CD4-positive, alpha-beta memory T cell (primary cell): ENCODE measurements around the gene RIN3. TPM values are rescaled to one million over a fixed set of nuclear protein-coding genes. Genes with fewer than 3 reads are reported as not detected.

Experiments used
- CTCF ChIA-PET: fragments of 350-600 bp; sonication (Branson Sonifier 250); formaldehyde crosslinking; loops from one replicate; lab custom pipeline; 2021; ENCODE audit warnings: inconsistent platforms; ENCODE audit not compliant: partially characterized antibody; lab: Charles Lee
- POLR2A ChIA-PET: fragments of 350-600 bp; sonication (Branson Sonifier 250); formaldehyde crosslinking; loops from one replicate; lab custom pipeline; 2021; ENCODE audit not compliant: partially characterized antibody; lab: Charles Lee
- DNase-seq, 5 donors: peaks; one replicate each; pipeline versions ENCODE4 v3.0.0 to v3.0.0-alpha.2; 2020 to 2022; ENCODE audit warnings: mixed read lengths in 1 of 5
- H3K27ac ChIP-seq: one replicate; pipeline ENCODE4 v1.7.0; 2013; ENCODE audit warnings: low read depth, low read length
- H3K27me3 ChIP-seq: 2 replicates; pipeline ENCODE4 v1.7.0; 2013; ENCODE audit warnings: mild to moderate bottlenecking, low read length, moderate library complexity; ENCODE audit not compliant: insufficient read depth
- H3K36me3 ChIP-seq: 2 replicates; pipeline ENCODE4 v1.7.0; 2013; ENCODE audit warnings: mild to moderate bottlenecking, low read length, moderate library complexity; ENCODE audit not compliant: insufficient read depth
- H3K4me1 ChIP-seq: 2 replicates; pipeline ENCODE4 v1.7.0; 2013; ENCODE audit warnings: mild to moderate bottlenecking, low read length, moderate library complexity; ENCODE audit not compliant: insufficient read depth
- H3K4me3 ChIP-seq, 2 donors: one replicate each; pipeline ENCODE4 v1.7.0; 2013; ENCODE audit warnings: low read length in 2 of 2, mild to moderate bottlenecking in 1 of 2
- H3K9me3 ChIP-seq, 2 donors: one replicate each; pipeline ENCODE4 v1.7.0; 2013; ENCODE audit warnings: low read length in 2 of 2, control low read depth in 1 of 2; ENCODE audit not compliant: control insufficient read depth in 1 of 2
- H3K27ac Mint-ChIP-seq, 7 donors: one replicate each; pipeline ENCODE4 v1.8.0; 2020 to 2021; ENCODE audit warnings: mixed read lengths in 7 of 7, mild to moderate bottlenecking in 6 of 7, inconsistent platforms in 3 of 7, moderate library complexity in 3 of 7
- H3K27me3 Mint-ChIP-seq, 2 donors: one replicate each; pipeline ENCODE4 v1.8.0; 2020 to 2021; ENCODE audit warnings: mixed read lengths in 2 of 2
- H3K36me3 Mint-ChIP-seq, 2 donors: one replicate each; pipeline ENCODE4 v1.8.0; 2020 to 2021; ENCODE audit warnings: mixed read lengths in 2 of 2, inconsistent platforms in 1 of 2, mild to moderate bottlenecking in 1 of 2
- H3K4me1 Mint-ChIP-seq, 4 donors: one replicate each; pipeline ENCODE4 v1.8.0; 2020 to 2021; ENCODE audit warnings: mixed read lengths in 4 of 4, mild to moderate bottlenecking in 1 of 4
- H3K4me3 Mint-ChIP-seq, 8 donors: one replicate each; pipeline ENCODE4 v1.8.0; 2020 to 2021; ENCODE audit warnings: mixed read lengths in 8 of 8, mild to moderate bottlenecking in 7 of 8, moderate library complexity in 6 of 8, inconsistent platforms in 3 of 8
- H3K9me3 Mint-ChIP-seq, 8 donors: one replicate each; pipeline ENCODE4 v1.8.0; 2020 to 2021; ENCODE audit warnings: mixed read lengths in 8 of 8, mild to moderate bottlenecking in 5 of 8, inconsistent platforms in 3 of 8, moderate library complexity in 1 of 8
- intact Hi-C: fragments of 100-400 bp; cut with micrococcal nuclease; formaldehyde crosslinking; loops from one replicate; pipeline ENCODE4 v1.15.1; 2023
- polyA plus RNA-seq, 2 donors: library from polyadenylated mRNA; unstranded; fragments of 300-500 nt; fragmentation: Illumina TruSeq; gene quantifications; one replicate each; pipeline ENCODE4 v1.2.3, GENCODE V29; 2021
- total RNA-seq, 2 experiments: library from RNA; stranded (reverse); gene quantifications; one replicate each; pipeline ENCODE4 v1.2.3, GENCODE V29; 2021

The RIN3 gene
- total and polyA plus RNA-seq, 4 experiments from 2014 or later = 4.0 to 74.9 (median 45.9) TPM

- Mint-ChIP-seq H3K27ac (no peak overlapping the region), H3K9me3 (peaks cover 0 to 8% (median 3%) of the 10 kb centered on the region in 8 donors), H3K4me3 (no peak overlapping the region), H3K36me3 (no peaks in the 10 kb centered on the region), H3K4me1 (peaks cover 0 to 16% (median 2%) of the 10 kb centered on the region in 4 donors), H3K27me3 (peaks cover 0 to 3% of the 10 kb centered on the region in 2 donors)
- intact Hi-C loops = no loop called here
- Histone ChIP-seq H3K27ac (no peak overlapping the region), H3K36me3 (no peaks in the 10 kb centered on the region), H3K4me1 (no peaks in the 10 kb centered on the region), H3K27me3 (no peaks in the 10 kb centered on the region), H3K9me3 (no peaks in the 10 kb centered on the region), H3K4me3 (no peak overlapping the region)
- POLR2A ChIA-PET = interaction anchor here (0.5 kb wide), 1 partner anchor 1391 kb away, joined by 3 read pairs; no protein-coding TSS in a partner anchor
- no peak for DNase-seq
- CTCF ChIA-PET = no interaction called here
Measured at GRCh38 chr14:92475451-92476187, 38.0 kb upstream of the RIN3 start.

- Mint-ChIP-seq H3K9me3 (peaks cover 2 to 8% (median 5%) of the 10 kb centered on the region in 8 donors), H3K36me3 (no peaks in the 10 kb centered on the region), H3K4me1 (no peaks in the 10 kb centered on the region), H3K4me3 (no peak overlapping the region), H3K27ac (no peak overlapping the region), H3K27me3 (peaks cover 6 to 9% of the 10 kb centered on the region in 2 donors)
- CTCF ChIA-PET = no interaction called here
- H3K36me3 ChIP-seq = no peaks in the 10 kb centered on the region
- no peak for DNase-seq
- no peak overlapping the region for H3K27ac ChIP-seq
- intact Hi-C loops = no loop called here
- H3K27me3 ChIP-seq = no peaks in the 10 kb centered on the region
- H3K9me3 ChIP-seq = no peaks in the 10 kb centered on the region
- POLR2A ChIA-PET = no interaction called here
- H3K4me3 ChIP-seq = no peak overlapping the region
- no peaks in the 10 kb centered on the region for H3K4me1 ChIP-seq
Measured at GRCh38 chr14:92480856-92481255, 32.7 kb upstream of the RIN3 start.

GRCh38 chr14:92481386-92481785 lies 32.2 kb upstream of the RIN3 start:
- H3K9me3 Mint-ChIP-seq = peaks cover 2 to 8% (median 5%) of the 10 kb centered on the region in 8 donors
- ChIA-PET CTCF (interaction anchor here (0.7 kb wide), 1 partner anchor 9 kb away, joined by 3 read pairs; no protein-coding TSS in a partner anchor), POLR2A (no interaction called here)
- no peaks in the 10 kb centered on the region for H3K4me1 ChIP-seq
- no peak for DNase-seq
- no peak overlapping the region for H3K27ac ChIP-seq
- no peak overlapping the region for H3K4me3 ChIP-seq
- no peaks in the 10 kb centered on the region for H3K27me3 ChIP-seq
- H3K4me3 Mint-ChIP-seq = no peak overlapping the region
- H3K36me3 ChIP-seq = no peaks in the 10 kb centered on the region
- no peaks in the 10 kb centered on the region for H3K9me3 ChIP-seq
- H3K36me3 Mint-ChIP-seq = no peaks in the 10 kb centered on the region
- no peak overlapping the region for H3K27ac Mint-ChIP-seq
- intact Hi-C loops = no loop called here
- peaks cover 8 to 9% of the 10 kb centered on the region in 2 donors for H3K27me3 Mint-ChIP-seq
- H3K4me1 Mint-ChIP-seq = no peaks in the 10 kb centered on the region

GRCh38 chr14:92481811-92482555 lies 31.6 kb upstream of the RIN3 start:
- Histone ChIP-seq H3K9me3 (no peaks in the 10 kb centered on the region), H3K4me3 (no peak overlapping the region), H3K36me3 (no peaks in the 10 kb centered on the region), H3K4me1 (no peaks in the 10 kb centered on the region), H3K27ac (no peak overlapping the region), H3K27me3 (no peaks in the 10 kb centered on the region)
- H3K9me3 Mint-ChIP-seq = peaks cover 2 to 8% (median 5%) of the 10 kb centered on the region in 8 donors
- intact Hi-C loops = no loop called here
- CTCF ChIA-PET = interaction anchor here (0.7 kb wide), 1 partner anchor 8 kb away, joined by 3 read pairs; no protein-coding TSS in a partner anchor
- peaks cover 9% of the 10 kb centered on the region in 2 donors for H3K27me3 Mint-ChIP-seq
- H3K27ac Mint-ChIP-seq = no peak overlapping the region
- POLR2A ChIA-PET = no interaction called here
- no peak overlapping the region for H3K4me3 Mint-ChIP-seq
- no peaks in the 10 kb centered on the region for H3K4me1 Mint-ChIP-seq
- DNase-seq = no peak
- no peaks in the 10 kb centered on the region for H3K36me3 Mint-ChIP-seq

GRCh38 chr14:92482621-92483319 lies 30.8 kb upstream of the RIN3 start:
- no peak overlapping the region for H3K4me3 ChIP-seq
- Mint-ChIP-seq H3K9me3 (peaks cover 2 to 8% (median 5%) of the 10 kb centered on the region in 8 donors), H3K36me3 (no peaks in the 10 kb centered on the region), H3K4me3 (no peak overlapping the region), H3K27me3 (peaks cover 9 to 14% of the 10 kb centered on the region in 2 donors), H3K4me1 (no peaks in the 10 kb centered on the region), H3K27ac (no peak overlapping the region)
- intact Hi-C loops = no loop called here
- no peaks in the 10 kb centered on the region for H3K27me3 ChIP-seq
- CTCF ChIA-PET = no interaction called here
- H3K36me3 ChIP-seq = no peaks in the 10 kb centered on the region
- POLR2A ChIA-PET = no interaction called here
- H3K9me3 ChIP-seq = no peaks in the 10 kb centered on the region
- DNase-seq = no peak
- H3K27ac ChIP-seq = no peak overlapping the region
- H3K4me1 ChIP-seq = no peaks in the 10 kb centered on the region

- Histone ChIP-seq H3K27me3 (no peaks in the 10 kb centered on the region), H3K9me3 (no peaks in the 10 kb centered on the region), H3K36me3 (no peaks in the 10 kb centered on the region), H3K4me1 (no peaks in the 10 kb centered on the region), H3K27ac (no peak overlapping the region), H3K4me3 (no peak overlapping the region)
- no peak overlapping the region for H3K4me3 Mint-ChIP-seq
- ChIA-PET POLR2A (no interaction called here), CTCF (interaction anchor here (1.0 kb wide), 1 partner anchor 202 kb away, joined by 3 read pairs; no protein-coding TSS in a partner anchor)
- DNase-seq = no peak
- peaks cover 0 to 6% (median 3%) of the 10 kb centered on the region in 8 donors for H3K9me3 Mint-ChIP-seq
- no peaks in the 10 kb centered on the region for H3K36me3 Mint-ChIP-seq
- intact Hi-C loops = no loop called here
- H3K27ac Mint-ChIP-seq = peak overlapping the region in 2 of 7 donors; percentile 31 to 50
- peaks cover 6 to 14% of the 10 kb centered on the region in 2 donors for H3K27me3 Mint-ChIP-seq
- H3K4me1 Mint-ChIP-seq = no peaks in the 10 kb centered on the region
Measured at GRCh38 chr14:92484132-92484823, 29.3 kb upstream of the RIN3 start.
